ENCODE data around the gene ATP9A.

- TF ChIP-seq EZH2 (IDR thresholded peaks at IDR 0.05) (no peak), POLR2AphosphoS5 (IDR thresholded peaks at IDR 0.05; ENCODE audit: borderline replicate concordance, low read depth, low read length) (no peak)
Measured at GRCh38 chr20:51679254-51679921, 88.8 kb downstream of the ATP9A start.

Data from SK-N-MC (cell line).